HepG2 (cell line): ENCODE measurements around the gene ESR1. TPM values are rescaled to one million over a fixed set of nuclear protein-coding genes. Genes with fewer than 3 reads are reported as not detected.

Experiments used
- HMGA1 ChIP-seq: sonication (generic); formaldehyde crosslinking; conservative IDR thresholded peaks from 2 replicates; pipeline ENCODE4 v1.4.0; 2020; ENCODE audit warnings: missing genetic modification reagents
- HOXA5 ChIP-seq: sonication (generic); formaldehyde crosslinking; IDR thresholded peaks from 2 replicates; pipeline ENCODE4 v1.4.0; 2020; ENCODE audit warnings: missing genetic modification reagents
- JUN ChIP-seq: sonication (generic); formaldehyde crosslinking; IDR thresholded peaks from 2 replicates; pipeline ENCODE4 v1.4.0; 2020; ENCODE audit warnings: mild to moderate bottlenecking, missing genetic modification reagents
- KLF6 ChIP-seq: IDR thresholded peaks from 2 replicates; pipeline ENCODE4 v1.8.0; 2016; ENCODE audit warnings: missing biosample characterization, missing genetic modification reagents
- MTA1 ChIP-seq: sonication (generic); formaldehyde crosslinking; IDR thresholded peaks from 2 replicates; pipeline ENCODE4 v1.4.0; 2020; ENCODE audit warnings: missing genetic modification reagents, mild to moderate bottlenecking, borderline replicate concordance
- MYC ChIP-seq: sonication (generic); formaldehyde crosslinking; IDR thresholded peaks from 2 replicates; pipeline ENCODE4 v1.9.0; 2021; ENCODE audit warnings: missing genetic modification reagents, borderline replicate concordance
- NFRKB ChIP-seq: fragments of 450-650 bp; IDR thresholded peaks from 2 replicates; pipeline ENCODE4 v1.6.1; 2017
- SALL2 ChIP-seq: sonication (generic); formaldehyde crosslinking; IDR thresholded peaks from 2 replicates; pipeline ENCODE4 v1.8.1; 2023; ENCODE audit warnings: mild to moderate bottlenecking, missing genetic modification reagents, inconsistent platforms
- SOX13 ChIP-seq, 3 experiments: fragments of 450-650 bp in 1 of 3; sonication (generic) in 1 of 3; formaldehyde crosslinking in 1 of 3; IDR thresholded peaks in 2 of 3; conservative IDR thresholded peaks in 1 of 3; 2 replicates each; pipeline versions ENCODE4 v1.5.0 to v1.6.1; 2016 to 2020; ENCODE audit warnings: antibody characterized with exemption in 1 of 3, mild to moderate bottlenecking in 1 of 3, missing compliant biosample characterization in 1 of 3, missing genetic modification reagents in 1 of 3, moderate library complexity in 1 of 3
- U2AF1 ChIP-seq: fragments of 200-400 bp; formaldehyde crosslinking; optimal IDR thresholded peaks from 2 replicates; pipeline ENCODE3; 2017; ENCODE audit warnings: mild to moderate bottlenecking, low read depth, low read length
- ZNF232 ChIP-seq: sonication (generic); formaldehyde crosslinking; IDR thresholded peaks from 2 replicates; pipeline ENCODE4 v1.4.0; 2020; ENCODE audit warnings: missing genetic modification reagents, borderline replicate concordance
- ZNF24 ChIP-seq: fragments of 450-650 bp; IDR thresholded peaks from 2 replicates; pipeline ENCODE4 v1.6.1; 2017; ENCODE audit warnings: antibody characterized with exemption, mild to moderate bottlenecking
- ZNF451 ChIP-seq: sonication (generic); formaldehyde crosslinking; IDR thresholded peaks from 2 replicates; pipeline ENCODE4 v1.5.0; 2020; ENCODE audit warnings: mild to moderate bottlenecking, missing genetic modification reagents
- ZNF652 ChIP-seq: IDR thresholded peaks from 2 replicates; pipeline ENCODE4 v1.6.1; 2016; ENCODE audit warnings: low read depth, borderline replicate concordance
- ZNF773 ChIP-seq: sonication (generic); formaldehyde crosslinking; IDR thresholded peaks from 2 replicates; pipeline ENCODE4 v1.4.0; 2020; ENCODE audit warnings: missing genetic modification reagents, borderline replicate concordance
- ZNF781 ChIP-seq: sonication (generic); formaldehyde crosslinking; IDR thresholded peaks from 2 replicates; pipeline ENCODE4 v1.5.1; 2020; ENCODE audit warnings: borderline replicate concordance, mild to moderate bottlenecking, missing genetic modification reagents; ENCODE audit errors: not compliant biosample characterization
- ZNF850 ChIP-seq: sonication (generic); formaldehyde crosslinking; conservative IDR thresholded peaks from 2 replicates; pipeline ENCODE4 v1.9.0; 2021; ENCODE audit warnings: mild to moderate bottlenecking, missing genetic modification reagents
- polyA plus RNA-seq, 8 experiments: library from polyadenylated mRNA; depleted of rRNA in 3 of 8; stranded (reverse) in 7 of 8; unstranded in 1 of 8; fragments of >200 nt; fragmentation: Illumina TruSeq in 4 of 8; extraction: Trizol in 4 of 8; gene quantifications; 2 replicates each; pipeline versions ENCODE4 v1.2.1 to v1.2.3, GENCODE V29; 2011 to 2016; ENCODE audit warnings: low read depth in 4 of 8, missing spikeins in 1 of 8, mixed read lengths in 1 of 8; ENCODE audit not compliant: insufficient read depth in 1 of 8
- total RNA-seq, 5 experiments: library from RNA; depleted of rRNA; stranded (reverse); fragments of >200 nt; fragmentation: Illumina TruSeq; extraction: Trizol; gene quantifications; 2 replicates each; pipeline ENCODE4 v1.2.3, GENCODE V29; 2016; ENCODE audit warnings: low read depth in 1 of 5
- TF ChIP-seq, protein P1 (sequence below): sonication (generic); formaldehyde crosslinking; IDR thresholded peaks from 2 replicates; pipeline ENCODE4 v1.8.1; 2023; ENCODE audit warnings: mild to moderate bottlenecking, inconsistent platforms, moderate library complexity, missing genetic modification reagents, borderline replicate concordance
- TF ChIP-seq, protein P2 (sequence below), 2 experiments: sonication (generic) in 1 of 2; formaldehyde crosslinking in 1 of 2; IDR thresholded peaks; 2 replicates each; pipeline versions ENCODE4 v1.4.0 to v1.6.1; 2018 to 2020; ENCODE audit warnings: missing genetic modification reagents in 2 of 2, borderline replicate concordance in 1 of 2, low read depth in 1 of 2, mild to moderate bottlenecking in 1 of 2, missing biosample characterization in 1 of 2
- TF ChIP-seq, protein P3 (sequence below): sonication (generic); formaldehyde crosslinking; IDR thresholded peaks from 2 replicates; pipeline ENCODE4 v1.8.1; 2022; ENCODE audit warnings: low read depth, mild to moderate bottlenecking, missing genetic modification reagents
- TF ChIP-seq, protein P4 (sequence below): sonication (generic); formaldehyde crosslinking; IDR thresholded peaks from 2 replicates; pipeline ENCODE4 v1.4.0; 2020; ENCODE audit warnings: low read depth, missing genetic modification reagents

The ESR1 gene
- total and polyA plus RNA-seq, 2 of the 13 experiments (the other 11 are each of a cell fraction or from before 2014, with no cell fraction given) = not detected

DNA sequence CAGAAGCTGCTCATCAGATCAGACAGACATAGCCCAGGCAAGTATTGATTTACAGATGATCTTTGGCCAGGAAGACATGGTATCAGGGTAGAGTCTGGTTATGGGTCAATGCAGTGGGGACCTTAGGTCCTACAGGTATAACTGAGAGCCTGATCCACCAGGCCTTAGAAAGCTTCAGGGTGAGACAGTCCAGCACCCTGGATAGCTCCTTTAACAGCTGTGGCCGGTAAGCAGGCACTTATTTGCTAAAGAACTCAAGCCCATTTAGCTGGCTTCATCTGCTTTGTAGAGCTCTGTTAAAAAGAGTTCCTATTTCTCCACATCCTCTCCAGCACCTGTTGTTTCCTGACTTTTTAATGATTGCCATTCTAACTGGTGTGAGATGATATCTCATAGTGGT is 39.6 kb downstream of the ESR1 start (continued):
- no peak for TF ChIP-seq MTA1
- TF ChIP-seq SOX13 (IDR thresholded peaks at IDR 0.05) = no peak
- no peak for TF ChIP-seq SOX13 (CRISPR knock-in tag; conservative IDR thresholded peaks at IDR 0.05 in 1 of 2, IDR thresholded peaks at IDR 0.05 in 1 of 2)
- TF ChIP-seq ZNF232 (CRISPR knock-in tag) = peak; percentile 81; the same call in 1 of the 2 replicates
- TF ChIP-seq, protein P1, sequence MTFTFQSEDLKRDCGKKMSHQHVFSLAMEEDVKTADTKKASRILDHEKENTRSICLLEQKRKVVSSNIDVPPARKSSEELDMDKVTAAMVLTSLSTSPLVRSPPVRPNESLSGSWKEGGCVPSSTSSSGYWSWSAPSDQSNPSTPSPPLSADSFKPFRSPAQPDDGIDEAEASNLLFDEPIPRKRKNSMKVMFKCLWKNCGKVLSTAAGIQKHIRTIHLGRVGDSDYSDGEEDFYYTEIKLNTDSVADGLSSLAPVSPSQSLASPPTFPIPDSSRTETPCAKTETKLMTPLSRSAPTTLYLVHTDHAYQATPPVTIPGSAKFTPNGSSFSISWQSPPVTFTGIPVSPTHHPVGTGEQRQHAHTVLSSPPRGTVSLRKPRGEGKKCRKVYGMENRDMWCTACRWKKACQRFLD (CRISPR knock-in tag) = no peak
- TF ChIP-seq KLF6 (CRISPR knock-in tag) = no peak
- TF ChIP-seq, protein P2, sequence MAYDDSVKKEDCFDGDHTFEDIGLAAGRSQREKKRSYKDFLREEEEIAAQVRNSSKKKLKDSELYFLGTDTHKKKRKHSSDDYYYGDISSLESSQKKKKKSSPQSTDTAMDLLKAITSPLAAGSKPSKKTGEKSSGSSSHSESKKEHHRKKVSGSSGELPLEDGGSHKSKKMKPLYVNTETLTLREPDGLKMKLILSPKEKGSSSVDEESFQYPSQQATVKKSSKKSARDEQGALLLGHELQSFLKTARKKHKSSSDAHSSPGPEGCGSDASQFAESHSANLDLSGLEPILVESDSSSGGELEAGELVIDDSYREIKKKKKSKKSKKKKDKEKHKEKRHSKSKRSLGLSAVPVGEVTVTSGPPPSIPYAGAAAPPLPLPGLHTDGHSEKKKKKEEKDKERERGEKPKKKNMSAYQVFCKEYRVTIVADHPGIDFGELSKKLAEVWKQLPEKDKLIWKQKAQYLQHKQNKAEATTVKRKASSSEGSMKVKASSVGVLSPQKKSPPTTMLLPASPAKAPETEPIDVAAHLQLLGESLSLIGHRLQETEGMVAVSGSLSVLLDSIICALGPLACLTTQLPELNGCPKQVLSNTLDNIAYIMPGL (CRISPR knock-in tag; IDR thresholded peaks at IDR 0.05; ENCODE audit: borderline replicate concordance in 1 of 2, low read depth in 1 of 2) = no peak
- TF ChIP-seq ZNF652 = no peak
- no peak for TF ChIP-seq HMGA1 (CRISPR knock-in tag)
- no peak for TF ChIP-seq NFRKB
- TF ChIP-seq, protein P3, sequence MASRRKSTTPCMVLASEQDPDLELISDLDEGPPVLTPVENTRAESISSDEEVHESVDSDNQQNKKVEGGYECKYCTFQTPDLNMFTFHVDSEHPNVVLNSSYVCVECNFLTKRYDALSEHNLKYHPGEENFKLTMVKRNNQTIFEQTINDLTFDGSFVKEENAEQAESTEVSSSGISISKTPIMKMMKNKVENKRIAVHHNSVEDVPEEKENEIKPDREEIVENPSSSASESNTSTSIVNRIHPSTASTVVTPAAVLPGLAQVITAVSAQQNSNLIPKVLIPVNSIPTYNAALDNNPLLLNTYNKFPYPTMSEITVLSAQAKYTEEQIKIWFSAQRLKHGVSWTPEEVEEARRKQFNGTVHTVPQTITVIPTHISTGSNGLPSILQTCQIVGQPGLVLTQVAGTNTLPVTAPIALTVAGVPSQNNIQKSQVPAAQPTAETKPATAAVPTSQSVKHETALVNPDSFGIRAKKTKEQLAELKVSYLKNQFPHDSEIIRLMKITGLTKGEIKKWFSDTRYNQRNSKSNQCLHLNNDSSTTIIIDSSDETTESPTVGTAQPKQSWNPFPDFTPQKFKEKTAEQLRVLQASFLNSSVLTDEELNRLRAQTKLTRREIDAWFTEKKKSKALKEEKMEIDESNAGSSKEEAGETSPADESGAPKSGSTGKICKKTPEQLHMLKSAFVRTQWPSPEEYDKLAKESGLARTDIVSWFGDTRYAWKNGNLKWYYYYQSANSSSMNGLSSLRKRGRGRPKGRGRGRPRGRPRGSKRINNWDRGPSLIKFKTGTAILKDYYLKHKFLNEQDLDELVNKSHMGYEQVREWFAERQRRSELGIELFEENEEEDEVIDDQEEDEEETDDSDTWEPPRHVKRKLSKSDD = no peak
- TF ChIP-seq ZNF850 (CRISPR knock-in tag) = no peak
- no peak for TF ChIP-seq ZNF451 (CRISPR knock-in tag)
- TF ChIP-seq ZNF781 = no peak
- 0 out of 2 replicates have a peak, but pooled peaks have one; percentile 68 for TF ChIP-seq ZNF773 (CRISPR knock-in tag)
- no peak for TF ChIP-seq SALL2 (CRISPR knock-in tag)
- TF ChIP-seq HOXA5 (CRISPR knock-in tag) = peak; percentile 72; the same call in 1 of the 2 replicates
- no peak for TF ChIP-seq ZNF24
- TF ChIP-seq, protein P4, sequence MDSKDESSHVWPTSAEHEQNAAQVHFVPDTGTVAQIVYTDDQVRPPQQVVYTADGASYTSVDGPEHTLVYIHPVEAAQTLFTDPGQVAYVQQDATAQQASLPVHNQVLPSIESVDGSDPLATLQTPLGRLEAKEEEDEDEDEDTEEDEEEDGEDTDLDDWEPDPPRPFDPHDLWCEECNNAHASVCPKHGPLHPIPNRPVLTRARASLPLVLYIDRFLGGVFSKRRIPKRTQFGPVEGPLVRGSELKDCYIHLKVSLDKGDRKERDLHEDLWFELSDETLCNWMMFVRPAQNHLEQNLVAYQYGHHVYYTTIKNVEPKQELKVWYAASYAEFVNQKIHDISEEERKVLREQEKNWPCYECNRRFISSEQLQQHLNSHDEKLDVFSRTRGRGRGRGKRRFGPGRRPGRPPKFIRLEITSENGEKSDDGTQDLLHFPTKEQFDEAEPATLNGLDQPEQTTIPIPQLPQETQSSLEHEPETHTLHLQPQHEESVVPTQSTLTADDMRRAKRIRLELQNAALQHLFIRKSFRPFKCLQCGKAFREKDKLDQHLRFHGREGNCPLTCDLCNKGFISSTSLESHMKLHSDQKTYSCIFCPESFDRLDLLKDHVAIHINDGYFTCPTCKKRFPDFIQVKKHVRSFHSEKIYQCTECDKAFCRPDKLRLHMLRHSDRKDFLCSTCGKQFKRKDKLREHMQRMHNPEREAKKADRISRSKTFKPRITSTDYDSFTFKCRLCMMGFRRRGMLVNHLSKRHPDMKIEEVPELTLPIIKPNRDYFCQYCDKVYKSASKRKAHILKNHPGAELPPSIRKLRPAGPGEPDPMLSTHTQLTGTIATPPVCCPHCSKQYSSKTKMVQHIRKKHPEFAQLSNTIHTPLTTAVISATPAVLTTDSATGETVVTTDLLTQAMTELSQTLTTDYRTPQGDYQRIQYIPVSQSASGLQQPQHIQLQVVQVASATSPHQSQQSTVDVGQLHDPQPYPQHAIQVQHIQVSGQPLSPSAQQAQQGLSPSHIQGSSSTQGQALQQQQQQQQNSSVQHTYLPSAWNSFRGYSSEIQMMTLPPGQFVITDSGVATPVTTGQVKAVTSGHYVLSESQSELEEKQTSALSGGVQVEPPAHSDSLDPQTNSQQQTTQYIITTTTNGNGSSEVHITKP (CRISPR knock-in tag) = no peak
- TF ChIP-seq U2AF1 = no peak
- TF ChIP-seq MYC (CRISPR knock-in tag) = no peak
- no peak for TF ChIP-seq JUN (CRISPR knock-in tag)
